ENCODE results near the gene ZNF3. TPM values are rescaled to one million over a fixed set of nuclear protein-coding genes. Genes with fewer than 3 reads are reported as not detected.

Gene ZNF3
- total RNA-seq, 1 experiment from 2014 or later, result 32.9 TPM

DNA sequence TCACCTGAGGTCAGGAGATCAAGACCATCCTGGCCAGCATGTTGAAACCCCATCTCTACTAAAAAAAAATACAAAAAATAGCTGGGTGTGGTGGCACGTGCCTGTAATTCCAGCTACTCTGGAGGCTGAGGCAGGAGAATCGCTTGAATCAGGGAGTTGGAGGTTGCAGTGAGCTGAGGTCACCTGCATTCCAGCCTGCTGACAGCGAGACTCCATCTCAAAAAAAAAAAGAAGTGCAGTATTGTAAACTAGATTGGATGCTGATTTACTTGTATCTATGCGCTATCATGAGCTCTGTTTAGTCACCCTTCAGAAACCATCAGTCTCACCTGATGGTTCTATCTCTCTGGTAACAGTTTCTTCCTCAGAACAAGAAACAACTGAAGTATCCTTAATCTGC, 18.1 kb downstream of the ZNF3 start:
- TF ChIP-seq, protein P1, sequence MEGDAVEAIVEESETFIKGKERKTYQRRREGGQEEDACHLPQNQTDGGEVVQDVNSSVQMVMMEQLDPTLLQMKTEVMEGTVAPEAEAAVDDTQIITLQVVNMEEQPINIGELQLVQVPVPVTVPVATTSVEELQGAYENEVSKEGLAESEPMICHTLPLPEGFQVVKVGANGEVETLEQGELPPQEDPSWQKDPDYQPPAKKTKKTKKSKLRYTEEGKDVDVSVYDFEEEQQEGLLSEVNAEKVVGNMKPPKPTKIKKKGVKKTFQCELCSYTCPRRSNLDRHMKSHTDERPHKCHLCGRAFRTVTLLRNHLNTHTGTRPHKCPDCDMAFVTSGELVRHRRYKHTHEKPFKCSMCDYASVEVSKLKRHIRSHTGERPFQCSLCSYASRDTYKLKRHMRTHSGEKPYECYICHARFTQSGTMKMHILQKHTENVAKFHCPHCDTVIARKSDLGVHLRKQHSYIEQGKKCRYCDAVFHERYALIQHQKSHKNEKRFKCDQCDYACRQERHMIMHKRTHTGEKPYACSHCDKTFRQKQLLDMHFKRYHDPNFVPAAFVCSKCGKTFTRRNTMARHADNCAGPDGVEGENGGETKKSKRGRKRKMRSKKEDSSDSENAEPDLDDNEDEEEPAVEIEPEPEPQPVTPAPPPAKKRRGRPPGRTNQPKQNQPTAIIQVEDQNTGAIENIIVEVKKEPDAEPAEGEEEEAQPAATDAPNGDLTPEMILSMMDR (IDR thresholded peaks at IDR 0.05), result no peak
- TF ChIP-seq TCF7L2 (IDR thresholded peaks at IDR 0.05; ENCODE audit: low read depth, low read length), result no peak
- TF ChIP-seq, protein P2, sequence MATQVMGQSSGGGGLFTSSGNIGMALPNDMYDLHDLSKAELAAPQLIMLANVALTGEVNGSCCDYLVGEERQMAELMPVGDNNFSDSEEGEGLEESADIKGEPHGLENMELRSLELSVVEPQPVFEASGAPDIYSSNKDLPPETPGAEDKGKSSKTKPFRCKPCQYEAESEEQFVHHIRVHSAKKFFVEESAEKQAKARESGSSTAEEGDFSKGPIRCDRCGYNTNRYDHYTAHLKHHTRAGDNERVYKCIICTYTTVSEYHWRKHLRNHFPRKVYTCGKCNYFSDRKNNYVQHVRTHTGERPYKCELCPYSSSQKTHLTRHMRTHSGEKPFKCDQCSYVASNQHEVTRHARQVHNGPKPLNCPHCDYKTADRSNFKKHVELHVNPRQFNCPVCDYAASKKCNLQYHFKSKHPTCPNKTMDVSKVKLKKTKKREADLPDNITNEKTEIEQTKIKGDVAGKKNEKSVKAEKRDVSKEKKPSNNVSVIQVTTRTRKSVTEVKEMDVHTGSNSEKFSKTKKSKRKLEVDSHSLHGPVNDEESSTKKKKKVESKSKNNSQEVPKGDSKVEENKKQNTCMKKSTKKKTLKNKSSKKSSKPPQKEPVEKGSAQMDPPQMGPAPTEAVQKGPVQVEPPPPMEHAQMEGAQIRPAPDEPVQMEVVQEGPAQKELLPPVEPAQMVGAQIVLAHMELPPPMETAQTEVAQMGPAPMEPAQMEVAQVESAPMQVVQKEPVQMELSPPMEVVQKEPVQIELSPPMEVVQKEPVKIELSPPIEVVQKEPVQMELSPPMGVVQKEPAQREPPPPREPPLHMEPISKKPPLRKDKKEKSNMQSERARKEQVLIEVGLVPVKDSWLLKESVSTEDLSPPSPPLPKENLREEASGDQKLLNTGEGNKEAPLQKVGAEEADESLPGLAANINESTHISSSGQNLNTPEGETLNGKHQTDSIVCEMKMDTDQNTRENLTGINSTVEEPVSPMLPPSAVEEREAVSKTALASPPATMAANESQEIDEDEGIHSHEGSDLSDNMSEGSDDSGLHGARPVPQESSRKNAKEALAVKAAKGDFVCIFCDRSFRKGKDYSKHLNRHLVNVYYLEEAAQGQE (IDR thresholded peaks at IDR 0.05; ENCODE audit: insufficient read depth in 1 of 2, low read depth in 2 of 2, low read length in 1 of 2), result no peak
- in situ Hi-C loops (cut with HindIII; ENCODE audit: low pct_unique_long_range_greater_than_20kb, low sequenced_read_pairs) (no loop called here), intact Hi-C loops (cut with micrococcal nuclease; ENCODE audit: unreplicated experiment) (no loop called here)
- ChIA-PET CTCF (interaction anchor here (0.6 kb wide), 2 partner anchors 69 to 70 kb away, joined by 3 to 9 read pairs; no protein-coding TSS in a partner anchor), POLR2A (interaction anchor here (0.8 kb wide), 1 partner anchor 13 kb away, joined by 3 read pairs; no protein-coding TSS in a partner anchor)
- Histone ChIP-seq H3K4me3 (ENCODE audit: low read depth in 2 of 2, low read length in 2 of 2) (no peak overlapping the region), H3K27ac (ENCODE audit: low read length) (no peak overlapping the region), H3K4me1 (ENCODE audit: control insufficient read depth, insufficient read depth, low read length) (no peaks in the 10 kb centered on the region; the same call in 1 of the 2 replicates), H3K27me3 (ENCODE audit: control insufficient read depth, insufficient read depth, low read length) (no peaks in the 10 kb centered on the region), H3K9me3 (ENCODE audit: control insufficient read depth, insufficient read depth, low read depth, low read length) (no peaks in the 10 kb centered on the region), H3K36me3 (ENCODE audit: control insufficient read depth, insufficient read depth, low read length) (no peaks in the 10 kb centered on the region)
- no peak for DNase-seq (ENCODE audit: low read depth, low spot score)
- BruUV-seq (replicated peaks), result no TSS peak
- no peak for ATAC-seq

DNA sequence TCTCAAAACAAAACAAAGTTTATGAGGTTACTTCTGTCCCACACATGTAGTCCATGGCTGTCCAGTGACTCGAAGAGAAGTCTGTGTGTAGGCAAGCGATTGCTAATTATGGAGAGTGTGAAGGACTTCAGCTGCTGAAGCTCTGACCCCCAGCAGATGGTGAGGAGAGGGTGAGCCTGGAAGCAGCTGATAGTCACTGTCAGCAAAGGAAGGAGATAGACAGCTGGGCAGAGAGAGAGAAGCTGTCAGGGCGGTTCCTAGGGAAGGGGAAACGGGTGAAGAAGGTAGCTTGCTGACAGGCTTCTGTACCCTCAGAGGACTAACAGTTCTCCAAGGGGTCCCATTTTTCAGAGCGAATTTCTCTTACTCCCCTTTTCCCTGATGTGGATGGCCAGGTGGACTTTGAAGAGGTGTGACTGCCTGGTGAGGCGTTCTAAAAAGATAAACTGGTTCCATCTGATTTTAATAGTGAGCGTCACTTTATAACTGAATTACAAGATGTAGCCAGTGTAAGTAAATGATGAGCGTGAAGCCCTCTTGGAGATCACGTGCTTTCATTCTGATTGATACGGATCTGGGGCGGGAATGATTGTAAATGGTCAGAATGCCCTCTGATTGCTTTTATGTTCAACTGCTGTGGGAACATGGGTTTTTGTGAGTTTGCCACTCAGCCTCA, 19.9 kb downstream of the ZNF3 start:
- no peaks in the 10 kb centered on the region for H3K36me3 ChIP-seq (ENCODE audit: control insufficient read depth, insufficient read depth, low read length)

More for the DNA sequence above, 19.9 kb downstream of the ZNF3 start:
- Histone ChIP-seq H3K27ac (ENCODE audit: low read length) (no peak overlapping the region), H3K4me1 (ENCODE audit: control insufficient read depth, insufficient read depth, low read length) (no peaks in the 10 kb centered on the region; the same call in 1 of the 2 replicates), H3K4me3 (ENCODE audit: low read depth in 2 of 2, low read length in 2 of 2) (no peak overlapping the region), H3K9me3 (ENCODE audit: control insufficient read depth, insufficient read depth, low read depth, low read length) (no peaks in the 10 kb centered on the region), H3K27me3 (ENCODE audit: control insufficient read depth, insufficient read depth, low read length) (no peaks in the 10 kb centered on the region)
- BruUV-seq (replicated peaks), result no TSS peak
- intact Hi-C loops (cut with micrococcal nuclease; ENCODE audit: unreplicated experiment), result no loop called here
- no peak for ATAC-seq
- no peak for DNase-seq (ENCODE audit: low read depth, low spot score)
- ChIA-PET POLR2A (interaction anchor here (0.6 kb wide), 1 partner anchor 308 kb away, joined by 6 read pairs; no protein-coding TSS in a partner anchor), CTCF (no interaction called here)
- in situ Hi-C loops (cut with HindIII; ENCODE audit: low pct_unique_long_range_greater_than_20kb, low sequenced_read_pairs), result no loop called here
- TF ChIP-seq, protein P1 (IDR thresholded peaks at IDR 0.05), result no peak
- TF ChIP-seq SIN3A (IDR thresholded peaks at IDR 0.05; ENCODE audit: borderline replicate concordance, insufficient read depth, low read depth, low read length) (no peak), POLR2AphosphoS5 (IDR thresholded peaks at IDR 0.05; ENCODE audit: low read depth, low read length) (no peak)

Data from Panc1 (cell line).